RWPE2 (cell line): ENCODE data around the gene NEUROD2.

Experiments used
- ATAC-seq: fragments of 200-7000 bp; cut with Tn5 transposase; 3 replicates; pipeline ENCODE4 v1.9.1; 2021; ENCODE audit warnings: low read depth
- DNase-seq: peaks from one replicate; pipeline ENCODE4 v3.0.0-alpha.2; 2020; ENCODE audit warnings: low spot score
- H3K27ac ChIP-seq: fragments of 450-650 bp; 2 replicates; pipeline ENCODE4 v1.5.1; 2017; ENCODE audit warnings: mild to moderate bottlenecking; ENCODE audit not compliant: poor library complexity, severe bottlenecking
- H3K27me3 ChIP-seq: fragments of 250-450 bp; sonication (Bioruptor Pico); 2 replicates; pipeline ENCODE4 v1.5.1; 2021; ENCODE audit warnings: mild to moderate bottlenecking, moderate library complexity; ENCODE audit not compliant: insufficient read depth, poor library complexity, severe bottlenecking
- H3K36me3 ChIP-seq: fragments of 250-450 bp; sonication (Bioruptor Pico); 2 replicates; pipeline ENCODE4 v1.5.1; 2020; ENCODE audit warnings: low read depth, mild to moderate bottlenecking, moderate library complexity
- H3K4me1 ChIP-seq: fragments of 250-450 bp; sonication (Bioruptor Pico); 2 replicates; pipeline ENCODE4 v1.5.1; 2021; ENCODE audit warnings: mild to moderate bottlenecking, moderate library complexity; ENCODE audit not compliant: insufficient read depth, poor library complexity, severe bottlenecking
- H3K4me3 ChIP-seq: fragments of 250-450 bp; sonication (Bioruptor Pico); 2 replicates; pipeline ENCODE4 v1.5.1; 2021; ENCODE audit warnings: mild to moderate bottlenecking, moderate library complexity; ENCODE audit not compliant: severe bottlenecking
- H3K9me3 ChIP-seq: fragments of 250-450 bp; sonication (Bioruptor Pico); 2 replicates; pipeline ENCODE4 v1.5.1; 2021; ENCODE audit warnings: mild to moderate bottlenecking, moderate library complexity; ENCODE audit not compliant: severe bottlenecking
- CTCF ChIP-seq: fragments of 450-650 bp; IDR thresholded peaks from one replicate; pipeline ENCODE4 v1.5.1; 2017; ENCODE audit warnings: mild to moderate bottlenecking, moderate library complexity; ENCODE audit not compliant: poor library complexity, severe bottlenecking

Gene NEUROD2

GRCh38 chr17:39639566-39640458 lies 32.1 kb upstream of the NEUROD2 start:
- ATAC-seq = no peak
- no peak overlapping the region for H3K4me3 ChIP-seq
- no peaks in the 10 kb centered on the region for H3K36me3 ChIP-seq
- H3K27me3 ChIP-seq = no peaks in the 10 kb centered on the region
- no peak for TF ChIP-seq CTCF
- no peak for DNase-seq
- H3K4me1 ChIP-seq = no peaks in the 10 kb centered on the region
- no peak overlapping the region for H3K27ac ChIP-seq
- no peaks in the 10 kb centered on the region for H3K9me3 ChIP-seq

- ATAC-seq (no peak), DNase-seq (no peak)
- Histone ChIP-seq H3K4me1 (no peaks in the 10 kb centered on the region), H3K4me3 (no peak overlapping the region), H3K9me3 (no peaks in the 10 kb centered on the region), H3K36me3 (no peaks in the 10 kb centered on the region), H3K27ac (no peak overlapping the region), H3K27me3 (no peaks in the 10 kb centered on the region)
- no peak for TF ChIP-seq CTCF
Measured at GRCh38 chr17:39639043-39639442, 31.3 kb upstream of the NEUROD2 start.

- DNase-seq = no peak
- no peak for ATAC-seq
- Histone ChIP-seq H3K27me3 (no peaks in the 10 kb centered on the region), H3K27ac (no peak overlapping the region), H3K4me3 (no peak overlapping the region), H3K9me3 (no peaks in the 10 kb centered on the region), H3K4me1 (no peaks in the 10 kb centered on the region), H3K36me3 (no peaks in the 10 kb centered on the region)
- TF ChIP-seq CTCF = no peak
Measured at GRCh38 chr17:39638317-39638716, 30.6 kb upstream of the NEUROD2 start.

GRCh38 chr17:39636927-39637736 lies 29.4 kb upstream of the NEUROD2 start, which contains the start of gene STARD3:
TSS of gene STARD3 (plus strand) at chr17:39637144. CDS start at chr17:39653532, 16,388 bp downstream.
- H3K36me3 ChIP-seq = no peaks in the 10 kb centered on the region
- peak; percentile 89 for ATAC-seq
- TF ChIP-seq CTCF = peak; percentile 18
- no peaks in the 10 kb centered on the region for H3K9me3 ChIP-seq
- peak within 1 kb of the TSS; percentile 44 for H3K27ac ChIP-seq
- peak within 1 kb of the TSS; percentile 72 for H3K4me3 ChIP-seq
- no peaks in the 10 kb centered on the region for H3K4me1 ChIP-seq
- no peaks in the 10 kb centered on the region for H3K27me3 ChIP-seq
- peak; percentile 86 for DNase-seq
